ENCODE data around the gene KCNK5.

Gene KCNK5

GRCh38 chr6:39228992-39229767 lies at the start of gene KCNK5:
Gene KCNK5 (minus strand): TSS chr6:39229475. CDS start chr6:39229111, 364 bp downstream.
- DNase-seq (ENCODE audit: low read depth, low spot score) = no peak

GRCh38 chr6:39276379-39276995 lies 47.2 kb upstream of the KCNK5 start:
- DNase-seq (ENCODE audit: low read depth, low spot score) = no peak

GRCh38 chr6:39274903-39275302 lies 45.6 kb upstream of the KCNK5 start:
- DNase-seq (ENCODE audit: low read depth, low spot score) = no peak

GRCh38 chr6:39274471-39274870 lies 45.2 kb upstream of the KCNK5 start:
- no peak for DNase-seq (ENCODE audit: low read depth, low spot score)

GRCh38 chr6:39273406-39273821 lies 44.1 kb upstream of the KCNK5 start:
- DNase-seq (ENCODE audit: low read depth, low spot score) = no peak

- no peak for DNase-seq (ENCODE audit: low read depth, low spot score)
These were observed 40.7 kb upstream of the KCNK5 start for GRCh38 chr6:39269961-39270360.

GRCh38 chr6:39268721-39269120 lies 39.4 kb upstream of the KCNK5 start:
- DNase-seq (ENCODE audit: low read depth, low spot score) = no peak

GRCh38 chr6:39268171-39268570 lies 38.9 kb upstream of the KCNK5 start:
- no peak for DNase-seq (ENCODE audit: low read depth, low spot score)

- DNase-seq (ENCODE audit: low read depth, low spot score) = no peak
These were observed 37.6 kb upstream of the KCNK5 start for GRCh38 chr6:39266782-39267355.

GRCh38 chr6:39266375-39266774 lies 37.1 kb upstream of the KCNK5 start:
- no peak for DNase-seq (ENCODE audit: low read depth, low spot score)

- DNase-seq (ENCODE audit: low read depth, low spot score) = no peak
These were observed 34.2 kb upstream of the KCNK5 start for GRCh38 chr6:39263303-39264037.

GRCh38 chr6:39261751-39262150 lies 32.5 kb upstream of the KCNK5 start:
- DNase-seq (ENCODE audit: low read depth, low spot score) = no peak

- DNase-seq (ENCODE audit: low read depth, low spot score) = no peak
These were observed 31.7 kb upstream of the KCNK5 start for GRCh38 chr6:39260953-39261352.

- no peak for DNase-seq (ENCODE audit: low read depth, low spot score)
These were observed 31.2 kb upstream of the KCNK5 start for GRCh38 chr6:39260456-39260855.

- no peak for DNase-seq (ENCODE audit: low read depth, low spot score)
These were observed 27.1 kb upstream of the KCNK5 start for GRCh38 chr6:39256294-39256940.

GRCh38 chr6:39254999-39255535 lies 25.8 kb upstream of the KCNK5 start:
- DNase-seq (ENCODE audit: low read depth, low spot score) = no peak

- no peak for DNase-seq (ENCODE audit: low read depth, low spot score)
These were observed 22.1 kb upstream of the KCNK5 start for GRCh38 chr6:39251406-39251805.

GRCh38 chr6:39250507-39250906 lies 21.2 kb upstream of the KCNK5 start:
- no peak for DNase-seq (ENCODE audit: low read depth, low spot score)

- no peak for DNase-seq (ENCODE audit: low read depth, low spot score)
These were observed 20.0 kb upstream of the KCNK5 start for GRCh38 chr6:39249278-39249677.

- DNase-seq (ENCODE audit: low read depth, low spot score) = no peak
These were observed 18.5 kb upstream of the KCNK5 start for GRCh38 chr6:39247667-39248194.

GRCh38 chr6:39243809-39244208 lies 14.5 kb upstream of the KCNK5 start:
- DNase-seq (ENCODE audit: low read depth, low spot score) = no peak

All from brain pericyte (primary cell).